Measurements from ENCODE around the gene TNFAIP1. TPM values are rescaled to one million over a fixed set of nuclear protein-coding genes. Genes with fewer than 3 reads are reported as not detected.

Gene TNFAIP1
- total RNA-seq, 1 donor = 23.7 TPM

DNA sequence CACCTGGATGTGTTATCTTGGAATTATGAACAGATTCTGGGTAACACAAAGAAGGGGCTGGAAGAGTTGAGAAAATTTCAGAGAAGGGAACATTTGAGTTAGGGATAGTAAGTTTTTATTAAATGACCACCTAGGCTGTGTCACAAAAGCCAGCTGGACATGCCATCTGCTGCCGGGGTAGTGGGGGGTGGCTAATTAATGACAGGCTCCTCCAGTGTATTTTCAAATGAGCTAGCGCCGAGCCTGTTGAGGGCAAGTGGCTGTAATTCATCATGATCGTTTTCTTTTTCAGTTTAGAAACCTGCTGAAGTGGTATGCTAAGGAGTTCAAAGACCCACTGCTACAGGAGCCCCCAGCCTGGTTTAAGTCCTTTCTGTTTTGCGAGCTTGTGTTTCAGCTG lies 10.3 kb upstream of the TNFAIP1 start:
- TF ChIP-seq, protein P1, sequence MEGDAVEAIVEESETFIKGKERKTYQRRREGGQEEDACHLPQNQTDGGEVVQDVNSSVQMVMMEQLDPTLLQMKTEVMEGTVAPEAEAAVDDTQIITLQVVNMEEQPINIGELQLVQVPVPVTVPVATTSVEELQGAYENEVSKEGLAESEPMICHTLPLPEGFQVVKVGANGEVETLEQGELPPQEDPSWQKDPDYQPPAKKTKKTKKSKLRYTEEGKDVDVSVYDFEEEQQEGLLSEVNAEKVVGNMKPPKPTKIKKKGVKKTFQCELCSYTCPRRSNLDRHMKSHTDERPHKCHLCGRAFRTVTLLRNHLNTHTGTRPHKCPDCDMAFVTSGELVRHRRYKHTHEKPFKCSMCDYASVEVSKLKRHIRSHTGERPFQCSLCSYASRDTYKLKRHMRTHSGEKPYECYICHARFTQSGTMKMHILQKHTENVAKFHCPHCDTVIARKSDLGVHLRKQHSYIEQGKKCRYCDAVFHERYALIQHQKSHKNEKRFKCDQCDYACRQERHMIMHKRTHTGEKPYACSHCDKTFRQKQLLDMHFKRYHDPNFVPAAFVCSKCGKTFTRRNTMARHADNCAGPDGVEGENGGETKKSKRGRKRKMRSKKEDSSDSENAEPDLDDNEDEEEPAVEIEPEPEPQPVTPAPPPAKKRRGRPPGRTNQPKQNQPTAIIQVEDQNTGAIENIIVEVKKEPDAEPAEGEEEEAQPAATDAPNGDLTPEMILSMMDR (IDR thresholded peaks at IDR 0.05; ENCODE audit: insufficient read depth, low read length) = no peak
- DNase-seq (ENCODE audit: low read depth) = no peak
- H3K4me3 ChIP-seq (ENCODE audit: low read depth, low read length) = no peak overlapping the region

DNA sequence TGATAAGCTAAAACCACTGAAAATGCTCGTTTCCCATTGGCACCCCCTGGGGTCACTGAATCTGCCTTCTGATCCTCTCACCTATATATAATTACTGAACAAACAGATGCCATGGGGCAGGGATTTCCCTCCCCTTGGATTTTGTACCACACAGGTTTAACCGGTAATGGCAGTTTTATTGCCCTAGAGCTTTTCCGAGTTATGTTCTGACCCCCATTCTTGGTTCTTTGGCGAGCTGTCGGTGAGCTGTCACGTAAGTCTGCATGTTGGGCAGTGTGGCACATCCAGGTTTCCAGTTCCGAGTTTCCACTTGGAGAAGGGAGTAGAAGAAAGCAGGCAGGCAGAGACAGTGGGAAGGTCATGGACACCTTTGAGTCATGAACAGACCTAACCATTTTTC lies 9.4 kb upstream of the TNFAIP1 start:
- no peak for DNase-seq (ENCODE audit: low read depth)
- TF ChIP-seq, protein P1 (IDR thresholded peaks at IDR 0.05; ENCODE audit: insufficient read depth, low read length) = no peak
- no peak overlapping the region for H3K4me3 ChIP-seq (ENCODE audit: low read depth, low read length)

DNA sequence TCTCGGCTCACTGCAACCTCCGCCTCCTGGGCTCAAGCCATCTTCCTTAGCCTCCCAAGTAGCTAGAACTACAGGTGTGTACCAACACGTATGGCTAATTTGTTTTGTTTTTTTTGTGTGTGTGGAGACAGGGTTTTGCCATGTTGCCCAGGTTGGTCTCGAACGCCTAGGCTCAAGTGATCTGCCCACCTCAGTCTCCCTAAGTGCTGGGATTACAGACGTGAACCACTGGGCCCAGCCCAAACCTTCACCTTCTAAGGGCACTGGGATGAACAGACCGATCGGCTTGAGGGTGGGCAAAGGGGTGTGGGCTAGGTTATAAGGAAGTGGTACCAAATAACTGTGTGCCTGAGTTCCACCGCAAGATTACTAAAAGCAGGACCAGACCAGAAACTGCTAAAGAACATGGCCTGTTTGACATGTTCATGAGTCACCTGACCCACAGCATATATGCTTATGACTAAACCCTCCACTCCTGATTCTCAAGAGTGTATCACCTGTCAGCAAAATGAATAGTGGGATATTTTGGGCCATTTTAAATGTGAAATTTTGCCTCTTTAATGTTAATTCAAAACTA lies 8.4 kb upstream of the TNFAIP1 start:
- DNase-seq (ENCODE audit: low read depth) = no peak
- TF ChIP-seq, protein P1 (IDR thresholded peaks at IDR 0.05; ENCODE audit: insufficient read depth, low read length) = no peak
- H3K4me3 ChIP-seq (ENCODE audit: low read depth, low read length) = no peak overlapping the region

DNA sequence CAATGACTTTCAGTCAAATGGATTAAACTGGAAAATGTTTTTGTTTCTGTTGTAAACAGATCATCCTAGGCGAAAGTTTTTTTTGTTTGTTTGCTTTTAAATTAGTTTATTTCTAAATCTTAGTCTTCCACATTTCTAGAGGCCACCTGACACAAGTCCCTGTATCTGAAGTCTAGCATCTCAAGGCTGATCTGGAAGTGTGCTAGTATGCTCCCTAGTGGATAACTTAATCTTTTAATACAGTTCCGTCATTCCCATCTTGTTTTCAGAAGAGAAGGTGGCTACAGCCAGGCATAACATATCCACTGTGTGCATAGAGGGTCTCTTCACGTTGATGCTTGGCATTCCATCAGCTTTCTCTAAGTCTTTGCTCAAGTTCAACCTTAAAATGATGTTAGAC lies 7.9 kb upstream of the TNFAIP1 start:
- TF ChIP-seq, protein P1 (IDR thresholded peaks at IDR 0.05; ENCODE audit: insufficient read depth, low read length) = no peak
- DNase-seq (ENCODE audit: low read depth) = peak; percentile 28
- no peak overlapping the region for H3K4me3 ChIP-seq (ENCODE audit: low read depth, low read length)

DNA sequence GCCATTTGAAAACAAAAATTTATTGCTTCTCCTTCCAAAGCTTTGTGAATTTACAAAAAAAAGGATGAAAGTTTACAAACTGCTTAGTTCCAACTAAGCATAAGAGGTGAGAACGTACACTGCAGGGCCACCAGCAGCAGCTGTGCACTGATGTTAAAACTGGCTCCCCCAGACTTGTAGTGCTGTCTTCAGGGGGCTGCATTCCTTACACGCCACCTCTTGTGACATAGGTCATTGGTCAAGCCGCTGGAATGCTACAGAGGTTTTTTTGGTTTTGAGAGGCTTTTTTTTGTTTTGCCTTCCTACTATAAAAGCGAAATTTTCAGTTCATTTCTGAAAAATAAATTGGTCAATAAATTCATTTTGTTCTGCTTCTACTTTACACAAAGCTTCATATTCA lies 7.2 kb upstream of the TNFAIP1 start:
- TF ChIP-seq, protein P1 (IDR thresholded peaks at IDR 0.05; ENCODE audit: insufficient read depth, low read length) = no peak
- no peak for DNase-seq (ENCODE audit: low read depth)
- no peak overlapping the region for H3K4me3 ChIP-seq (ENCODE audit: low read depth, low read length)

DNA sequence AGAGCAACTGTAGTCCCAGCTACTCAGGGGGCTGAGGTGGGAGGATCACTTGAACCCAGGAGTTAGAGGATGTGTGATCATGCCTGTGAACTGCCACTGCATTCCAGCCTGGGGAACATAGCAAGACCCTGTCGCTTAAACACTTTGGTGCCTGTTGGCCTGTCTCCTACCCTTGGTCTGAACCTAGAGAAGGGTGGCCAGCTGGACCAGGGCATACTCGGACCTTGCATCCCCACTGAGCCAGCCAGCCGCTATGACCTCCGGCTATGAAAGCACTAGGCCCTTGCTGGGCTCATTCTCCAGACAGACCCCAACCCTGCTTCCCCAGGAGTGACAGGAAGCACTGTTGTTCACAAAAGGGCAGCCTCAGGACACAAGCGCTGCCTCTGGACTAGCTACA lies 4.9 kb upstream of the TNFAIP1 start:
- TF ChIP-seq, protein P1 (IDR thresholded peaks at IDR 0.05; ENCODE audit: insufficient read depth, low read length) = no peak
- no peak for DNase-seq (ENCODE audit: low read depth)
- no peak overlapping the region for H3K4me3 ChIP-seq (ENCODE audit: low read depth, low read length)

DNA sequence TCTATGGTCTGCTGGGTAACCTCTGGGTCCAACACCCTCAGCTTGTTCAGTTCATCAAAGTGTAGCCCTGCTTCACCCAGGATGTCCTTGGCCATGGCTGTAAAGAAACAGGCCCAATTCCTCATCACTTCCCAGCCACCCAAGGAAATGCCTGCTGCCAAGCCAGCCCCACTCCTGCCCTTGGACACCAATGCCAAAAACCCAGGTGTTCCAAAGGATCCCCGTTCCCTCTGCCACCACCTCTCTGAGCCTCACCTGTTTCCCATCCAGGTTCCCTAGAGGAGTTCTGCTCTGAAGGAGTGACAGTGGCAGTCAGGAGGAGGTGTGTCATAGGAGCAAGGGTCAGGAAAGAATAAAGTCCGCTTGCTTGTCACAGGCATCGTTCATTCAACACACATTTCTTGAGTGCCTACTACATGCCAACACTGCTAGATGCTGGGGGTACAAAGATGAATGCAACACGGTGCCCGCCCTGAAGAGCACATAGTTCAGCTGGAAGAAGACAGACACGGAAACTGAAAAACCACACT lies 3.6 kb upstream of the TNFAIP1 start:
- no peak overlapping the region for H3K4me3 ChIP-seq (ENCODE audit: low read depth, low read length)
- no peak for DNase-seq (ENCODE audit: low read depth)
- TF ChIP-seq, protein P1 (IDR thresholded peaks at IDR 0.05; ENCODE audit: insufficient read depth, low read length) = no peak

Data from fibroblast of the aortic adventitia (primary cell).